Panc1 (cell line): ENCODE results near the gene IL36B.

ENCODE experiments used
- CTCF ChIP-seq: fragments of 450-650 bp; IDR thresholded peaks from 2 replicates; pipeline ENCODE4 v1.5.1; 2017; ENCODE audit warnings: mild to moderate bottlenecking
- POLR2AphosphoS5 ChIP-seq: IDR thresholded peaks from 2 replicates; pipeline ENCODE4 v1.6.1; 2012; ENCODE audit warnings: mild to moderate bottlenecking, low read depth, low read length, moderate library complexity
- SIN3A ChIP-seq: IDR thresholded peaks from 2 replicates; pipeline ENCODE4 v1.6.1; 2012; ENCODE audit warnings: low read depth, mild to moderate bottlenecking, low read length, moderate library complexity, borderline replicate concordance; ENCODE audit not compliant: insufficient read depth

GRCh38 chr2:112993831-112994230 is 58.8 kb downstream of the IL36B start:
- no peak for TF ChIP-seq CTCF
- TF ChIP-seq SIN3A, result no peak
- no peak for TF ChIP-seq POLR2AphosphoS5
